ENCODE data around the gene MGA. TPM values are rescaled to one million over a fixed set of nuclear protein-coding genes. Genes with fewer than 3 reads are reported as not detected.
A peak's percentile ranks its signal among the peaks of the same experiment; 100 is the strongest.

Gene MGA
- total RNA-seq, 1 donor from 2014 or later: 58.3 TPM

DNA sequence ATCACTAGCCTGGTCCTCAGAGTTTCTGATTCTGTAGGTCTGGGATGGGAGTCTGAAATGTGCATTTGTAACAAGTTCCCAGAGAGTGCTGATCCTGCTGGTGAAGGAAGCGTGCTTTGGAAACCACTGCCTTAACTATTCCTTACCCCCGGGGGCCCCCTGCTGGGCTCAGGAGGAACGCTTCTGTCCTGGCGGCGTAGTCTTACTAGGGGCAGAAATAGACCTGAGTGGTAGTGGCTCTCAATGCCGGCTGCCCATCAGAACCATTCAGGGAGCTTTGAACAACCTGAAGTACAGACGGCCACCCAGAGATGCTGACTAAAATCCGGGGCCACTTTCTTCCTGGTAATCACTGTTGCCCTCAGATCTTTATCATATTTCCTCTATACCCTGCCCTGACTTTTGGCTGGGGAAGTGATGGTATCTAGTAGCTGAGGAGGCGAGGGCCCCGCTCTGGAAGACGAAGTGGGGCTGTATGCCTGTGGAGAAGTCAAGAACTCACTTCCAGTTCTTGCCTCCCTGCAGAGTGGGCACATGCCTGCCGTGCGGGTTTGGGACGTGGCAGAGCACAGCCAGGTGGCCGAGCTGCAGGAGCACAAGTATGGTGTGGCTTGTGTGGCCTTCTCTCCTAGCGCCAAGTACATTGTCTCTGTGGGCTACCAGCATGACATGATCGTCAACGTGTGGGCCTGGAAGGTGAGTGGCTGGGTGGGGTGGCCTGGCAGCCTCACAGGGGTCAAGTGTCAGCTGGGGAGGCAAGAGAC, 151.4 kb downstream of the MGA start:
- H3K9me3 Mint-ChIP-seq: no peaks in the 10 kb centered on the region
- no peak overlapping the region for H3K4me3 Mint-ChIP-seq
- CTCF ChIA-PET: interaction anchor here (0.7 to 6.4 kb wide), 18 partner anchors 9 to 346 kb away, joined by 3 to 309 read pairs (median 6); partner anchors contain the start of gene MAPKBP1
- no peak overlapping the region for H3K27ac Mint-ChIP-seq
- POLR2A ChIA-PET: interaction anchor here (0.7 to 4.3 kb wide), 2 partner anchors 8 to 38 kb away, joined by 3 to 49 read pairs; partner anchors contain the start of gene MAPKBP1
- DNase-seq: peak; percentile 67
- TF ChIP-seq, protein P1, sequence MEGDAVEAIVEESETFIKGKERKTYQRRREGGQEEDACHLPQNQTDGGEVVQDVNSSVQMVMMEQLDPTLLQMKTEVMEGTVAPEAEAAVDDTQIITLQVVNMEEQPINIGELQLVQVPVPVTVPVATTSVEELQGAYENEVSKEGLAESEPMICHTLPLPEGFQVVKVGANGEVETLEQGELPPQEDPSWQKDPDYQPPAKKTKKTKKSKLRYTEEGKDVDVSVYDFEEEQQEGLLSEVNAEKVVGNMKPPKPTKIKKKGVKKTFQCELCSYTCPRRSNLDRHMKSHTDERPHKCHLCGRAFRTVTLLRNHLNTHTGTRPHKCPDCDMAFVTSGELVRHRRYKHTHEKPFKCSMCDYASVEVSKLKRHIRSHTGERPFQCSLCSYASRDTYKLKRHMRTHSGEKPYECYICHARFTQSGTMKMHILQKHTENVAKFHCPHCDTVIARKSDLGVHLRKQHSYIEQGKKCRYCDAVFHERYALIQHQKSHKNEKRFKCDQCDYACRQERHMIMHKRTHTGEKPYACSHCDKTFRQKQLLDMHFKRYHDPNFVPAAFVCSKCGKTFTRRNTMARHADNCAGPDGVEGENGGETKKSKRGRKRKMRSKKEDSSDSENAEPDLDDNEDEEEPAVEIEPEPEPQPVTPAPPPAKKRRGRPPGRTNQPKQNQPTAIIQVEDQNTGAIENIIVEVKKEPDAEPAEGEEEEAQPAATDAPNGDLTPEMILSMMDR (IDR thresholded peaks at IDR 0.05): peak; percentile 85
- intact Hi-C loops (cut with micrococcal nuclease): loop anchor here (1.0 to 2.0 kb wide), 7 partner anchors 23 to 907 kb away; no protein-coding TSS in a partner anchor
- no peaks in the 10 kb centered on the region for H3K27me3 Mint-ChIP-seq
- peak; percentile 97 for ATAC-seq (ENCODE audit: low read depth)
- H3K4me1 Mint-ChIP-seq: peaks cover 11% of the 10 kb centered on the region
- H3K36me3 Mint-ChIP-seq (ENCODE audit: low read depth): peaks cover 32% of the 10 kb centered on the region

DNA sequence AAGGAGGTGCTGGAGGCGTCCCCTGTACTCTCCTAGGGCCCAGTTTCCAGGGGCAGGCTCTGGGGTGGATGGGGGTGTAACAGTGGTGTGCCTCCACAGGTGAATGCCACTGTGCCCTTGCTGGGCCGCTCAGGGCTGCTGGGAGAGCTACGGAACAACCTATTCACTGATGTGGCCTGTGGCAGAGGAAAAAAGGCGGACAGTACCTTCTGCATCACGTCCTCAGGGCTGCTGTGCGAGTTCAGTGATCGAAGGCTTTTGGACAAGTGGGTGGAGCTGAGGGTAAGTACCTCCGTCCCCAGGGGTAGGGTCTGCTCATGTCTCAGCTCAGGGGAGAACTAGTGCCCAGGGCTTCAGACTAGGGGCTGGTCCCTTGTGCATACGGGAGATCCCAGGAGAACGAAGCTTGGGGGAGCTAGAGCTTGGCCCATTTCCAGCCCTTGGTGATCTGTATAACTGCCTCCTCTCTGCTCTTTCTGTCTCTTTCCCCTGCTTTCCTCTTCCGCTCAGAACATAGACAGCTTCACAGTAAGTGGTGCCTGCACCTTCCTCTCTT, 152.7 kb downstream of the MGA start:
- H3K4me3 Mint-ChIP-seq: no peak overlapping the region
- H3K27ac Mint-ChIP-seq: no peak overlapping the region
- TF ChIP-seq, protein P1 (IDR thresholded peaks at IDR 0.05): no peak
- H3K4me1 Mint-ChIP-seq: peaks cover 11% of the 10 kb centered on the region
- no peaks in the 10 kb centered on the region for H3K27me3 Mint-ChIP-seq
- no peaks in the 10 kb centered on the region for H3K9me3 Mint-ChIP-seq
- DNase-seq: no peak
- intact Hi-C loops (cut with micrococcal nuclease): no loop called here
- ChIA-PET POLR2A (interaction anchor here (0.6 to 4.3 kb wide), 3 partner anchors 21 to 82 kb away, joined by 3 to 49 read pairs (median 6); partner anchors contain the start of gene MAPKBP1), CTCF (interaction anchor here (1.1 to 6.4 kb wide), 10 partner anchors 13 to 347 kb away, joined by 3 to 309 read pairs (median 17); partner anchors contain the start of gene MAPKBP1)
- ATAC-seq (ENCODE audit: low read depth): no peak
- H3K36me3 Mint-ChIP-seq (ENCODE audit: low read depth): peaks cover 45% of the 10 kb centered on the region

DNA sequence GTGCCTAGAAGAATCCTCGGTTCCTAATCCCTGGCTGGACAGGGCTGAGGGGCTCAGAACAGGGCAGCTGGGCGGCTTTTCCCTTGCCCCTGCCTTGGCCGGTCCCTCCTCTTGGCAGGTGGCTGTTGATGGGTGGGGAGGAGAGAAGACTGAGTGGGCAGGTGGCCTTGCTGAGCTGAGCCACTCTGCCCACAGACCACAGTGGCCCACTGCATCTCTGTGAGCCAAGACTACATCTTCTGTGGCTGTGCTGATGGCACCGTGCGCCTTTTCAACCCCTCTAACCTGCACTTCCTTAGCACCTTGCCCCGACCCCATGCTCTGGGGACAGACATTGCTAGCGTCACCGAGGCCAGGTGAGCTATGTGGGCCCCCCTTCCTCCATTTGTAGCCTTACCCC, 153.2 kb downstream of the MGA start:
- ChIA-PET CTCF (interaction anchor here (0.5 to 6.4 kb wide), 4 partner anchors 14 to 117 kb away, joined by 3 to 309 read pairs (median 24); partner anchors contain the start of gene MAPKBP1), POLR2A (interaction anchor here (0.6 kb wide), 1 partner anchor 20 kb away, joined by 6 read pairs; no protein-coding TSS in a partner anchor)
- Mint-ChIP-seq H3K36me3 (ENCODE audit: low read depth) (peaks cover 49% of the 10 kb centered on the region), H3K9me3 (no peaks in the 10 kb centered on the region), H3K4me3 (no peak overlapping the region), H3K27ac (no peak overlapping the region), H3K27me3 (no peaks in the 10 kb centered on the region), H3K4me1 (peaks cover 11% of the 10 kb centered on the region)
- intact Hi-C loops (cut with micrococcal nuclease): no loop called here
- TF ChIP-seq, protein P1 (IDR thresholded peaks at IDR 0.05): no peak
- ATAC-seq (ENCODE audit: low read depth): no peak
- no peak for DNase-seq

DNA sequence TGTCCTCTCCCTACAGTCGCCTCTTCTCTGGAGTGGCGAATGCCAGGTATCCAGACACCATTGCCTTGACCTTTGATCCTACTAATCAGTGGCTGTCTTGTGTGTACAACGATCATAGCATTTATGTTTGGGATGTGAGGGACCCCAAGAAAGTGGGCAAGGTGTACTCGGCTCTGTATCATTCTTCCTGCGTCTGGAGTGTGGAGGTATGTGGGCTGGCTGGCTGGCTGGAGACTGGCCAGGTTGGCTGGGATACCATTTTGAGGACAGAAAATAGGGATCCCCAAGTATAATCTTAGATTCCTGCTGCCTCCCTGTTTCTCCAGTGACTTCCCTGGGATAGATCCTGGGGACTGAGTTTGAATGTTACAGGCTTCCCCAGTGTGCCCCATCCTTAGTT, 154.3 kb downstream of the MGA start:
- peaks cover 60% of the 10 kb centered on the region for H3K36me3 Mint-ChIP-seq (ENCODE audit: low read depth)
- no peak overlapping the region for H3K4me3 Mint-ChIP-seq
- TF ChIP-seq, protein P1 (IDR thresholded peaks at IDR 0.05): no peak
- H3K27me3 Mint-ChIP-seq: no peaks in the 10 kb centered on the region
- H3K4me1 Mint-ChIP-seq: peaks cover 8% of the 10 kb centered on the region
- no peaks in the 10 kb centered on the region for H3K9me3 Mint-ChIP-seq
- no peak for ATAC-seq (ENCODE audit: low read depth)
- ChIA-PET CTCF (interaction anchor here (6.4 kb wide), 1 partner anchor 39 kb away, joined by 309 read pairs; the partner anchor contains the start of gene MAPKBP1), POLR2A (no interaction called here)
- no peak overlapping the region for H3K27ac Mint-ChIP-seq
- intact Hi-C loops (cut with micrococcal nuclease): no loop called here
- DNase-seq: no peak

- Mint-ChIP-seq H3K36me3 (ENCODE audit: low read depth) (peaks cover 79% of the 10 kb centered on the region), H3K27ac (no peak overlapping the region), H3K27me3 (no peaks in the 10 kb centered on the region), H3K4me3 (no peak overlapping the region), H3K4me1 (no peaks in the 10 kb centered on the region), H3K9me3 (no peaks in the 10 kb centered on the region)
- DNase-seq (no peak), ATAC-seq (ENCODE audit: low read depth) (no peak)
- ChIA-PET CTCF (no interaction called here), POLR2A (interaction anchor here (0.7 kb wide), 1 partner anchor 570 kb away, joined by 6 read pairs; no protein-coding TSS in a partner anchor)
- TF ChIP-seq, protein P1 (IDR thresholded peaks at IDR 0.05): no peak
- intact Hi-C loops (cut with micrococcal nuclease): no loop called here
Observed at GRCh38 chr15:41816788-41817187, 156.6 kb downstream of the MGA start.
